B cell (primary cell): ENCODE data around the gene APBB3. TPM values are rescaled to one million over a fixed set of nuclear protein-coding genes. Genes with fewer than 3 reads are reported as not detected.
A peak's percentile ranks its signal among the peaks of the same experiment; 100 is the strongest.

Experiments
- ATAC-seq: fragments of 200-7000 bp; cut with Tn5 transposase; one replicate; pipeline ENCODE4 v1.10.0; 2021; ENCODE audit warnings: low read depth, mild to moderate bottlenecking, moderate number of reproducible peaks, moderate library complexity
- CTCF ChIA-PET: fragments of 350-600 bp; sonication (Branson Sonifier 250); formaldehyde crosslinking; loops from one replicate; lab custom pipeline; 2021; ENCODE audit warnings: antibody characterized with exemption, inconsistent platforms; lab: Charles Lee
- POLR2A ChIA-PET: fragments of 350-600 bp; sonication (Branson Sonifier 250); formaldehyde crosslinking; loops from one replicate; lab custom pipeline; 2021; ENCODE audit warnings: antibody characterized with exemption; lab: Charles Lee
- DNase-seq: peaks from one replicate; pipeline ENCODE4 v3.0.0; 2013
- H2AFZ ChIP-seq: 2 replicates; pipeline ENCODE4 v1.6.1; 2012; ENCODE audit warnings: mild to moderate bottlenecking, low read depth, low read length; ENCODE audit not compliant: insufficient read depth, poor library complexity, severe bottlenecking
- H3K27ac ChIP-seq, 2 donors: 1 replicate in 1 of 2; 2 replicates in 1 of 2; pipeline ENCODE4 v1.5.1; 2012 to 2013; ENCODE audit warnings: low read length in 2 of 2, mild to moderate bottlenecking in 2 of 2, moderate library complexity in 1 of 2
- H3K27me3 ChIP-seq, 4 experiments: fragments of 200-600 bp in 1 of 4; sonication (generic) in 1 of 4; replicated peaks in 1 of 4; 1 replicate in 2 of 4; 2 replicates in 2 of 4; pipeline versions ENCODE4 v1.6.1 to v1.7.0; 2013 to 2016; ENCODE audit warnings: low read length in 3 of 4, mild to moderate bottlenecking in 2 of 4, mixed read lengths in 1 of 4, moderate library complexity in 1 of 4; ENCODE audit not compliant: insufficient read depth in 4 of 4, control insufficient read depth in 3 of 4; ENCODE audit errors: control extremely low read depth in 1 of 4
- H3K36me3 ChIP-seq, 2 experiments: replicated peaks in 1 of 2; 1 replicate in 1 of 2; 2 replicates in 1 of 2; pipeline versions ENCODE4 v1.6.1 to v1.7.1; 2013; ENCODE audit warnings: low read length in 1 of 2; ENCODE audit not compliant: insufficient read depth in 2 of 2, control insufficient read depth in 1 of 2; ENCODE audit errors: control extremely low read depth in 1 of 2, extremely low read depth in 1 of 2
- H3K4me1 ChIP-seq, 2 donors: fragments of 200-600 bp in 1 of 2; sonication (generic) in 1 of 2; 1 replicate in 1 of 2; 2 replicates in 1 of 2; pipeline versions ENCODE4 v1.5.1 to v1.6.1; 2013 to 2017; ENCODE audit warnings: low read length in 2 of 2; ENCODE audit not compliant: control insufficient read depth in 2 of 2, insufficient read depth in 2 of 2
- H3K4me2 ChIP-seq: replicated peaks from 2 replicates; pipeline ENCODE3; 2012; ENCODE audit warnings: mild to moderate bottlenecking, low read depth, low read length; ENCODE audit not compliant: poor library complexity, severe bottlenecking
- H3K4me3 ChIP-seq, 5 experiments: fragments of 200-600 bp in 1 of 5; sonication (generic) in 1 of 5; 1 replicate in 3 of 5; 2 replicates in 2 of 5; pipeline versions ENCODE4 v1.5.1 to v1.7.0; 2011 to 2016; ENCODE audit warnings: low read length in 4 of 5, mild to moderate bottlenecking in 4 of 5, low read depth in 2 of 5, control low read depth in 1 of 5, moderate library complexity in 1 of 5; ENCODE audit not compliant: insufficient read depth in 1 of 5; ENCODE audit errors: control extremely low read depth in 1 of 5, extremely low read depth in 1 of 5
- H3K79me2 ChIP-seq: fragments of 200-600 bp; sonication (generic); one replicate; pipeline ENCODE4 v1.6.0; 2016; ENCODE audit warnings: low read length; ENCODE audit not compliant: control insufficient read depth, insufficient read depth
- H3K9ac ChIP-seq: fragments of 200-600 bp; sonication (generic); 2 replicates; pipeline ENCODE4 v1.6.1; 2017; ENCODE audit warnings: mild to moderate bottlenecking, low read length, moderate library complexity
- H3K9me3 ChIP-seq, 3 donors: one replicate each; pipeline versions ENCODE4 v1.6.1 to v1.7.1; 2013; ENCODE audit warnings: low read length in 2 of 3; ENCODE audit not compliant: control insufficient read depth in 2 of 3, insufficient read depth in 1 of 3; ENCODE audit errors: control extremely low read depth in 1 of 3
- H4K20me1 ChIP-seq: 2 replicates; pipeline ENCODE4 v1.6.0; 2012; ENCODE audit warnings: mild to moderate bottlenecking, low read length; ENCODE audit not compliant: insufficient read depth, control insufficient read depth, poor library complexity, severe bottlenecking
- H3K27ac Mint-ChIP-seq: one replicate; pipeline ENCODE4 v1.8.0; 2021; ENCODE audit warnings: mixed read lengths
- H3K27me3 Mint-ChIP-seq: one replicate; pipeline ENCODE4 v1.8.0; 2021; ENCODE audit warnings: mixed read lengths
- H3K4me1 Mint-ChIP-seq: one replicate; pipeline ENCODE4 v1.8.0; 2021; ENCODE audit warnings: mixed read lengths
- H3K4me3 Mint-ChIP-seq: one replicate; pipeline ENCODE4 v1.8.0; 2021; ENCODE audit warnings: mixed read lengths
- H3K9me3 Mint-ChIP-seq: one replicate; pipeline ENCODE4 v1.8.0; 2022; ENCODE audit warnings: mixed read lengths; ENCODE audit not compliant: insufficient read depth
- CTCF ChIP-seq: fragments of 200-600 bp; IDR thresholded peaks from one replicate; pipeline ENCODE4 v1.8.0; 2022; ENCODE audit warnings: antibody characterized with exemption, mild to moderate bottlenecking
- EZH2 ChIP-seq: IDR thresholded peaks from 2 replicates; pipeline ENCODE4 v1.6.1; 2012; ENCODE audit warnings: borderline replicate concordance, low read depth, mild to moderate bottlenecking, moderate library complexity, low read length; ENCODE audit not compliant: insufficient read depth, poor library complexity, severe bottlenecking
- WGBS: methylation state at CpG from one replicate; pipeline ENCODE4 v1.1.5; 2013; ENCODE audit warnings: missing lambda C conversion rate; ENCODE audit not compliant: insufficient coverage; 5-methylcytosine and 5-hydroxymethylcytosine counted together
- intact Hi-C: fragments of 100-400 bp; cut with micrococcal nuclease; formaldehyde crosslinking; loops from one replicate; pipeline ENCODE4 v1.10.0; 2022
- polyA plus RNA-seq: library from polyadenylated mRNA; depleted of rRNA; stranded (reverse); fragments of >200 nt; gene quantifications from 2 replicates; pipeline ENCODE4 v1.2.3, GENCODE V29; 2012
- total RNA-seq, 2 donors: library from RNA; stranded (reverse); fragments of 120-200 nt in 1 of 2; gene quantifications; 1 replicate in 1 of 2; 2 replicates in 1 of 2; pipeline versions ENCODE4 v1.2.3 to v1.2.4, GENCODE V29; 2013 to 2022

The APBB3 gene
- total and polyA plus RNA-seq, 2 donors (not counting 1 experiment from before 2014, with no cell fraction given) = 73.9 to 126 TPM

DNA sequence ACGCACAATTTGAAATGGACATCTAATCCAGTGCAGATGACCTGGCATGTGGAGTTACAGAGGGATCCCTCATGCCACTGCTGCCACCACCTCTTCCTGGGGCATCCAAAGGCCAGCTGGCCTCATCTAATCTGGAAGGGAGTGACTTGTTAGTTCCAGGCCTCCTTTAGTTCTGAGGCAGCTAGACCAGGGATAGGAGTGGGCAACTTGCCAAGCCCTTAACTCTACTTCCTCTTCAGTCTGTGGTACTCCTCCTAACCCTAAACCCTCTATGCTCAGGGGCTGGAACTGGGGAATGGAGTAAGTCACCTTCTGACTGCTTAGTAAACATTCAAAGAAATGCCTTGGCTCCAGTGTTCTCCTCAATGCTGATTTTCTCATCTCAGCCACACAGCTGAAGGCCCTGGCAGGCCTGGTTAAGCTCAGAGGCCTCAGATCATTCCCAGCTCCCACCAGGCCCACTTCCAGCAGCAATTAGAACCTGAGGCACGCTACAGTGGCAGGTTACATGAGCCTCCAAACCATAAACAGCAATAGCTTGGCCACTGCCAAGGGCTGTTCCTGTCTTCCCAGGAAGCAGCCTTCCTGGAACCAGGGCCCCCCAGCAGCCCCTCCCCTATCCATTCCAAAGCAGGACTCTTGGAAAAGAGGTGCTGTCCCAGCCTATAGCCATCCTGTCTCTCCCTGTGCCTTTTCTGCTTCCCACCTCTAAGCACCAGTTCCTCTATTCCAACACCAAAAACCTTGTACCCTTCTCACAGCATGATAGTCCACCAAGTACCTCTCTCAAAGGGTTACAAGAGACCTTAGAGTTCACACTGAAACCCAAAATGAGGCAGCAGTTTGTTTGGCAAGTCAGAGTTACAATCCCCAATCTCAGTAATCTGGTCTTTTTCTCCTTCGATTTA is 14.9 kb downstream of the APBB3 start:
- DNase-seq = peak; percentile 55
- 89% methylated on average over 1 of the region's 3 CpGs for WGBS
- intact Hi-C loops = loop anchor here (5.0 kb wide), 1 partner anchor 153 kb away; the partner anchor contains the start of gene ZMAT2
- H3K27ac Mint-ChIP-seq = peak overlapping the region; percentile 94
- peaks cover 0 to 29% of the 10 kb centered on the region in 2 experiments for H3K36me3 ChIP-seq
- ChIA-PET POLR2A (interaction anchor here (2.9 kb wide), 2 partner anchors 8 to 15 kb away, joined by 15 to 35 read pairs; partner anchors contain the start of genes APBB3, SLC35A4 and SRA1), CTCF (interaction anchor here (2.3 kb wide), 1 partner anchor 98 kb away, joined by 16 read pairs; the partner anchor contains the start of genes IK and NDUFA2)
- H4K20me1 ChIP-seq = no peaks in the 10 kb centered on the region
- peaks cover 47% of the 10 kb centered on the region for H3K4me1 Mint-ChIP-seq
- no peaks in the 10 kb centered on the region for H3K9me3 Mint-ChIP-seq
- H3K9ac ChIP-seq = no peak overlapping the region
- no peak overlapping the region for H3K4me3 ChIP-seq
- TF ChIP-seq CTCF (no peak), EZH2 (no peak)
- no peaks in the 10 kb centered on the region for H3K9me3 ChIP-seq
- H3K4me1 ChIP-seq = peaks cover 10 to 33% of the 10 kb centered on the region in 2 donors
- no peaks in the 10 kb centered on the region for H3K27me3 Mint-ChIP-seq
- peak overlapping the region; percentile 94 for H3K4me3 Mint-ChIP-seq
- H3K4me2 ChIP-seq = peak overlapping the region; percentile 93
- no peak overlapping the region for H2AFZ ChIP-seq
- peak overlapping the region in 1 of 2 donors; percentile 85 for H3K27ac ChIP-seq
- no peaks in the 10 kb centered on the region for H3K27me3 ChIP-seq
- no peak for ATAC-seq
- H3K79me2 ChIP-seq = peaks cover 10% of the 10 kb centered on the region
